K562 (cell line): ENCODE data around the gene MVP. TPM values are rescaled to one million over a fixed set of nuclear protein-coding genes. Genes with fewer than 3 reads are reported as not detected.

ENCODE experiments used
- CBFA2T2 ChIP-seq: fragments of 450-650 bp; conservative IDR thresholded peaks from 2 replicates; pipeline ENCODE4 v1.6.1; 2017; ENCODE audit warnings: mild to moderate bottlenecking
- CEBPZ ChIP-seq: fragments of 150-350 bp; IDR thresholded peaks from 2 replicates; pipeline ENCODE4 v1.6.1; 2014; ENCODE audit warnings: low read depth, mild to moderate bottlenecking, low read length, borderline replicate concordance
- CHD1 ChIP-seq: fragments of 200-600 bp; sonication (generic); IDR thresholded peaks from one replicate; pipeline ENCODE4 v1.6.1; 2012; ENCODE audit warnings: mild to moderate bottlenecking, moderate library complexity, low read length, inconsistent platforms
- EWSR1 ChIP-seq: fragments of 450-650 bp; IDR thresholded peaks from 2 replicates; pipeline ENCODE4 v1.6.1; 2018; ENCODE audit warnings: borderline replicate concordance, mild to moderate bottlenecking, low read depth, moderate library complexity; ENCODE audit not compliant: partially characterized antibody
- GATA2 ChIP-seq: sonication (generic); formaldehyde crosslinking; IDR thresholded peaks from 2 replicates; pipeline ENCODE4 v1.4.0; 2020; ENCODE audit warnings: mild to moderate bottlenecking, missing genetic modification reagents
- HINFP ChIP-seq: fragments of 450-650 bp; conservative IDR thresholded peaks from 2 replicates; pipeline ENCODE4 v1.6.1; 2016; ENCODE audit warnings: missing genetic modification characterization, low read depth, mild to moderate bottlenecking, control low read depth, missing compliant biosample characterization
- HIVEP1 ChIP-seq: fragments of 250-450 bp; sonication (Bioruptor Pico); IDR thresholded peaks from 2 replicates; pipeline ENCODE4 v1.4.0; 2020; ENCODE audit warnings: mild to moderate bottlenecking
- JUND ChIP-seq, 2 experiments: IDR thresholded peaks; 2 replicates in 1 of 2; 3 replicates in 1 of 2; pipeline ENCODE4 v1.6.1; 2011; ENCODE audit warnings: borderline replicate concordance in 2 of 2, low read depth in 2 of 2, low read length in 2 of 2, improper control_type of control experiment in 1 of 2, missing biosample characterization in 1 of 2, missing genetic modification characterization in 1 of 2, missing genetic modification reagents in 1 of 2
- KAT2B ChIP-seq: IDR thresholded peaks from one replicate; pipeline ENCODE4 v1.6.1; 2012; ENCODE audit warnings: low read depth, mild to moderate bottlenecking, control low read depth, inconsistent platforms, low read length, moderate library complexity
- MBD1 ChIP-seq: fragments of 250-450 bp; sonication (Bioruptor Pico); IDR thresholded peaks from 2 replicates; pipeline ENCODE4 v1.8.0; 2022; ENCODE audit warnings: inconsistent platforms
- MTA1 ChIP-seq: fragments of 450-650 bp; IDR thresholded peaks from 2 replicates; pipeline ENCODE4 v1.6.1; 2017; ENCODE audit warnings: borderline replicate concordance
- NCOR1 ChIP-seq: fragments of 450-650 bp; IDR thresholded peaks from 2 replicates; pipeline ENCODE4 v1.6.1; 2016; ENCODE audit warnings: mild to moderate bottlenecking, moderate library complexity
- NFIX ChIP-seq: fragments of 250-450 bp; sonication (Bioruptor Pico); IDR thresholded peaks from 2 replicates; pipeline ENCODE4 v1.4.0; 2020; ENCODE audit warnings: low read depth, mild to moderate bottlenecking, moderate library complexity
- POU5F1 ChIP-seq: fragments of 150-350 bp; IDR thresholded peaks from 2 replicates; pipeline ENCODE4 v1.6.1; 2014; ENCODE audit warnings: borderline replicate concordance, low read length, low read depth, mild to moderate bottlenecking; ENCODE audit not compliant: partially characterized antibody
- RCOR1 ChIP-seq, 2 experiments: IDR thresholded peaks; 2 replicates each; pipeline ENCODE4 v1.6.1; 2012; ENCODE audit warnings: low read depth in 2 of 2, low read length in 2 of 2, borderline replicate concordance in 1 of 2, improper control_type of control experiment in 1 of 2
- SMARCE1 ChIP-seq: fragments of 450-650 bp; IDR thresholded peaks from 2 replicates; pipeline ENCODE4 v1.7.1; 2016; ENCODE audit warnings: mild to moderate bottlenecking
- SNIP1 ChIP-seq: fragments of 450-650 bp; IDR thresholded peaks from 2 replicates; pipeline ENCODE4 v1.7.1; 2017; ENCODE audit warnings: low read depth, mild to moderate bottlenecking
- TRIM25 ChIP-seq: fragments of 450-650 bp; IDR thresholded peaks from 2 replicates; pipeline ENCODE4 v1.7.0; 2016; ENCODE audit warnings: borderline replicate concordance
- ZNF134 ChIP-seq: fragments of 250-450 bp; sonication (Bioruptor Pico); conservative IDR thresholded peaks from 2 replicates; pipeline ENCODE4 v1.4.0; 2020
- ZNF586 ChIP-seq: fragments of 450-650 bp; formaldehyde crosslinking; conservative IDR thresholded peaks from 2 replicates; pipeline ENCODE4 v1.4.0; 2020; ENCODE audit warnings: mild to moderate bottlenecking, moderate library complexity
- ZNF830 ChIP-seq: fragments of 250-450 bp; sonication (Bioruptor Pico); IDR thresholded peaks from 2 replicates; pipeline ENCODE4 v1.5.0; 2021; ENCODE audit warnings: mild to moderate bottlenecking
- polyA plus RNA-seq, 8 experiments: library from polyadenylated mRNA; depleted of rRNA in 4 of 8; stranded (reverse) in 5 of 8; unstranded in 3 of 8; fragments of >200 nt; fragmentation: Nextera tagmentation in 2 of 8; fragmentation: Illumina TruSeq in 1 of 8; extraction: Ambion mirVana in 2 of 8; extraction: Trizol in 1 of 8; gene quantifications; 2 replicates each; pipeline versions ENCODE4 v1.2.1 to v1.2.3, GENCODE V29; 2011 to 2014; ENCODE audit warnings: inconsistent platforms in 1 of 8, missing spikeins in 1 of 8
- total RNA-seq, 7 experiments: library from RNA; depleted of rRNA in 6 of 7; stranded (reverse); fragments of >200 nt in 6 of 7; fragmentation: Illumina TruSeq in 2 of 7; extraction: Trizol in 2 of 7; gene quantifications; 2 replicates each; pipeline versions ENCODE4 v1.2.1 to v1.2.3, GENCODE V29; 2011 to 2021; ENCODE audit warnings: low replicate concordance in 1 of 7

MVP gene
- total and polyA plus RNA-seq, 9 of the 15 experiments (the other 6 are each of a cell fraction or from before 2014, with no cell fraction given) = 0.39 to 1.9 (median 0.76) TPM; not detected in 2

- TF ChIP-seq CEBPZ = no peak
- TF ChIP-seq EWSR1 = no peak
- TF ChIP-seq HINFP = no peak
- TF ChIP-seq JUND (IDR thresholded peaks at IDR 0.05; ENCODE audit: borderline replicate concordance, low read depth, low read length) = no peak; the same call in 1 of the 2 replicates
- peak; percentile 25; the same call in 1 of the 3 replicates for TF ChIP-seq JUND (tag; IDR thresholded peaks at IDR 0.05; ENCODE audit: borderline replicate concordance, low read depth, low read length)
- no peak for TF ChIP-seq MBD1 (CRISPR knock-in tag)
- TF ChIP-seq NFIX (CRISPR knock-in tag) = no peak
- no peak for TF ChIP-seq SNIP1
- TF ChIP-seq KAT2B = no peak
- TF ChIP-seq ZNF586 (CRISPR knock-in tag) = no peak
- TF ChIP-seq ZNF830 = no peak
- TF ChIP-seq MTA1 = no peak
- no peak for TF ChIP-seq ZNF134
- no peak for TF ChIP-seq POU5F1
- no peak for TF ChIP-seq HIVEP1 (CRISPR knock-in tag)
- TF ChIP-seq SMARCE1 = peak; percentile 41; the same call in 1 of the 2 replicates
- TF ChIP-seq CHD1 = no peak
- TF ChIP-seq NCOR1 = peak; percentile 82
- peak; percentile 53; the same call in 1 of the 2 replicates for TF ChIP-seq GATA2 (CRISPR knock-in tag)
- TF ChIP-seq RCOR1 (IDR thresholded peaks at IDR 0.05; ENCODE audit: borderline replicate concordance in 1 of 2, low read depth in 2 of 2, low read length in 2 of 2) = peak in 1 of 2 experiments; percentile 47; a peak in 2 of 4 replicates
- peak; percentile 87 for TF ChIP-seq CBFA2T2
- TF ChIP-seq TRIM25 = no peak
Observed at GRCh38 chr16:29893553-29893952, 73.3 kb downstream of the MVP start (continued).
